Measurements from ENCODE around the gene PCDH9. TPM values are rescaled to one million over a fixed set of nuclear protein-coding genes. Genes with fewer than 3 reads are reported as not detected.

The PCDH9 gene
- polyA plus RNA-seq, 1 of the 3 experiments (the other 2 are of a cell fraction), result 1.3 TPM

DNA sequence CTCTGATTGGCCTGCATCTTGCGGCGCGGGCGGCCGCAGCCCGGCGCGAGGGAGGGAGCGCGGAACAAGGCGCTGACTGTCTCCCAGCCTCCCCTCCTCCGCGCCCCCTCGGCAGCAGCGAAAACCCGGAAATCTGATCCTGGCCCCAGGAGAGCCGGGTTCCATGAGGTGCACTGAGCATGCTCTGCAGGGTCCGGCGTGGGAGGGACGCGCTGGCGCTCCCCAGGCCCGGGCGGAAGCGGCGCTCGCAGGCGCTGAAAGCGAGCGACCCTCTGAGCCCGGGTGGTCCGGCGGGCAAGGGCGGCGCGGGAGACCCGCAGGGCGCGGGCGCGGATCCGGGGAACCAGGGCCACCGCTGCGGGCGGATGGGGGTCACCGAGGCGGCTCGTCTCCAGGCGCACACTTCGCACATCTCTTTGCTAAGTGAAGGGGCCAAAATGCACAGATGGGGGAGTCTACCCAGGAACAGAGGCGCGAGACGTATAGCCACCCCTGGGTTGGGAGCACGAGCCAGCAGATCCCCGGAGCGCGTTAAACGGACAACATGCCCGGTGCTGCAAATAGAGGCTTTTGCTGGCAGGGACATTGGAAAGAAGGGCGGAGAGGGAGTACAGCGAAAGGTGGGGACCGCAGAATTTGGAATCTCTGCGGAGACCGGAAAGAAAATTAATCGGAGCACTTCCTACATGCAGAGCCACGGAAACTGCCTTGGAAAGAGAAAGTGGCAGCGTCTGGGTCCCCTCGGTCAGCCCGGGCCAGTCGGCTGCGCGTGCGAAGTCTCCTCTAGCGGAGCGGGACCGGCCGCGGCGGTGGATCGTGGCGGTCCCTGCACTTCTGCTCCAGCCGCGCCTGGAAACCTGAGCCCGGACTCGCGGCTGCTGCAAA is 510 bp upstream of the PCDH9 start (continued):
- TF ChIP-seq POLR2AphosphoS5 (IDR thresholded peaks at IDR 0.05; ENCODE audit: low read depth, low read length) (no peak), MEF2A (IDR thresholded peaks at IDR 0.05; ENCODE audit: borderline replicate concordance, low read depth) (no peak), IRF3 (IDR thresholded peaks at IDR 0.05; ENCODE audit: low read depth, low read length) (no peak), FOSL2 (IDR thresholded peaks at IDR 0.05; ENCODE audit: borderline replicate concordance, low read depth) (no peak), FOXJ3 (CRISPR knock-in tag; IDR thresholded peaks at IDR 0.05) (no peak), GABPA (IDR thresholded peaks at IDR 0.05; ENCODE audit: low read depth) (no peak), EP300 (IDR thresholded peaks at IDR 0.05; ENCODE audit: borderline replicate concordance in 1 of 2, low read depth in 1 of 2, low read length in 1 of 2) (peak; percentile 40; a peak in 2 of 4 replicates), RAD21 (IDR thresholded peaks at IDR 0.05; ENCODE audit: low read length) (no peak), USF1 (IDR thresholded peaks at IDR 0.05; ENCODE audit: borderline replicate concordance, low read depth) (no peak), RFX5 (IDR thresholded peaks at IDR 0.05; ENCODE audit: low read length) (no peak), SMC3 (IDR thresholded peaks at IDR 0.05; ENCODE audit: low read depth, low read length) (no peak)
- TF ChIP-seq, protein P1, sequence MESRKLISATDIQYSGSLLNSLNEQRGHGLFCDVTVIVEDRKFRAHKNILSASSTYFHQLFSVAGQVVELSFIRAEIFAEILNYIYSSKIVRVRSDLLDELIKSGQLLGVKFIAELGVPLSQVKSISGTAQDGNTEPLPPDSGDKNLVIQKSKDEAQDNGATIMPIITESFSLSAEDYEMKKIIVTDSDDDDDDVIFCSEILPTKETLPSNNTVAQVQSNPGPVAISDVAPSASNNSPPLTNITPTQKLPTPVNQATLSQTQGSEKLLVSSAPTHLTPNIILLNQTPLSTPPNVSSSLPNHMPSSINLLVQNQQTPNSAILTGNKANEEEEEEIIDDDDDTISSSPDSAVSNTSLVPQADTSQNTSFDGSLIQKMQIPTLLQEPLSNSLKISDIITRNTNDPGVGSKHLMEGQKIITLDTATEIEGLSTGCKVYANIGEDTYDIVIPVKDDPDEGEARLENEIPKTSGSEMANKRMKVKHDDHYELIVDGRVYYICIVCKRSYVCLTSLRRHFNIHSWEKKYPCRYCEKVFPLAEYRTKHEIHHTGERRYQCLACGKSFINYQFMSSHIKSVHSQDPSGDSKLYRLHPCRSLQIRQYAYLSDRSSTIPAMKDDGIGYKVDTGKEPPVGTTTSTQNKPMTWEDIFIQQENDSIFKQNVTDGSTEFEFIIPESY (IDR thresholded peaks at IDR 0.05; ENCODE audit: borderline replicate concordance, low read depth), result no peak

DNA sequence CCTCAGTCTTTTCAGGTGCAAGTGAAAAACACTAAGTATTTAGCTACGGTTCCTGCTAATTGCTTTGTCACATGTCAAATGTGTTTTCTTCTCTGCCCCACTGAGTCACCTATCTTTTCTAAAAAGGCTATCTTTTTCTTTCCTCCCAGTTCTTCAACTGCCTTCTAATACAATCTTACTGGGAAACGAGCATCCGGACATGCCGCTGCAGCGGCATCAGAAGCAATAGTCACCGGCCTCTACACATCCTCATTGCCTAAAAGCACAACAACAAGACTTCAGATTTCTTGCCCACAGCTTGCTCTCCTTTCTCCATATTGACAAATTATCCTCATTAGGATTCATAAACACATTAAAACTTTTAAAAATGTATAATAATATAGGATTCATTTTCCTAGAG is 1.2 kb downstream of the PCDH9 start:
- TF ChIP-seq SIN3A (IDR thresholded peaks at IDR 0.05; ENCODE audit: borderline replicate concordance, low read depth, low read length) (0 out of 2 replicates have a peak, but pooled peaks have one; percentile 11), GABPA (IDR thresholded peaks at IDR 0.05; ENCODE audit: low read depth) (0 out of 2 replicates have a peak, but pooled peaks have one; percentile 7), MXI1 (IDR thresholded peaks at IDR 0.05; ENCODE audit: low read depth, low read length) (peak; percentile 66; the same call in 1 of the 2 replicates), NRF1 (IDR thresholded peaks at IDR 0.05; ENCODE audit: low read depth, low read length) (no peak)
- Histone ChIP-seq H3K27ac (ENCODE audit: low read depth in 2 of 2, low read length in 1 of 2) (no peak overlapping the region), H3F3A (replicated peaks; ENCODE audit: insufficient read depth) (peaks cover 7% of the 10 kb centered on the region), H3K9ac (peak overlapping the region; percentile 51; the same call in 1 of the 2 replicates), H2AFZ (ENCODE audit: low read depth) (peak overlapping the region; percentile 83), H3K9me2 (no peaks in the 10 kb centered on the region), H3K4me2 (peak overlapping the region; percentile 73), H3K4me1 (ENCODE audit: control insufficient read depth in 1 of 2, insufficient read depth in 2 of 2, low read depth in 1 of 2, low read length in 1 of 2) (peaks cover 2 to 9% of the 10 kb centered on the region in 2 experiments; a peak in 3 of 4 replicates), H3K79me2 (ENCODE audit: insufficient read depth) (no peaks in the 10 kb centered on the region), H3K9me3 (no peaks in the 10 kb centered on the region), H4K20me1 (ENCODE audit: insufficient read depth) (no peaks in the 10 kb centered on the region), H3K4me3 (ENCODE audit: low read depth in 2 of 2, low read length in 1 of 2) (peak overlapping the region; percentile 73 to 97), H3K27me3 (ENCODE audit: insufficient read depth) (no peaks in the 10 kb centered on the region), H3K36me3 (replicated peaks in 1 of 2; ENCODE audit: control insufficient read depth in 1 of 2, insufficient read depth in 2 of 2, low read length in 1 of 2) (no peaks in the 10 kb centered on the region)
- 5% methylated on average over 6 of the region's 6 CpGs for WGBS (ENCODE audit: low lambda C conversion rate)
- POLR2A ChIA-PET, result no interaction called here
- CTCF ChIA-PET, result interaction anchor here (1.0 to 2.6 kb wide), 6 partner anchors 9 to 1302 kb away, joined by 3 to 10 read pairs (median 4); no protein-coding TSS in a partner anchor
- no peak for DNase-seq

Data from SK-N-SH (cell line).